OCI-LY7 (cell line): ENCODE data around the gene MRPS10. TPM values are rescaled to one million over a fixed set of nuclear protein-coding genes. Genes with fewer than 3 reads are reported as not detected.

Experiments used
- BruUV-seq: library from RNA; stranded (reverse); fragments of 400-500 nt; replicated peaks from 2 replicates; lab custom pipeline; 2021; lab: Mats Ljungman, UMichigan
- CTCF ChIA-PET: fragments of 300-600 bp; sonication (Branson Sonifier 250); formaldehyde crosslinking; loops from one replicate; lab custom pipeline; 2022; ENCODE audit warnings: antibody characterized with exemption; ENCODE audit not compliant: unreplicated experiment; lab: Charles Lee
- POLR2A ChIA-PET: fragments of 300-600 bp; sonication (Branson Sonifier 250); formaldehyde crosslinking; loops from one replicate; lab custom pipeline; 2022; ENCODE audit warnings: antibody characterized with exemption; lab: Charles Lee
- DNase-seq: peaks from one replicate; pipeline ENCODE4 v3.0.0-alpha.2; 2015; ENCODE audit warnings: low spot score
- H2AFZ ChIP-seq: fragments of 200-600 bp; sonication (generic), shearing (Covaris generic); 2 replicates; pipeline ENCODE4 v1.6.1; 2014; ENCODE audit warnings: mild to moderate bottlenecking, antibody characterized with exemption, low read length, moderate library complexity
- H3K27ac ChIP-seq: fragments of 200-600 bp; sonication (generic); 2 replicates; pipeline ENCODE4 v1.5.1; 2014; ENCODE audit warnings: mixed run types, low read depth, mild to moderate bottlenecking, moderate library complexity, low read length, inconsistent platforms; ENCODE audit not compliant: poor library complexity, severe bottlenecking
- H3K36me3 ChIP-seq: fragments of 200-600 bp; sonication (generic); 2 replicates; pipeline ENCODE4 v1.6.1; 2014; ENCODE audit warnings: mild to moderate bottlenecking, antibody characterized with exemption, low read length, moderate library complexity, mixed read lengths; ENCODE audit not compliant: insufficient read depth
- H3K4me1 ChIP-seq: fragments of 200-600 bp; sonication (generic); 2 replicates; pipeline ENCODE4 v1.5.1; 2014; ENCODE audit warnings: mild to moderate bottlenecking, low read length; ENCODE audit not compliant: insufficient read depth, poor library complexity, severe bottlenecking
- H3K4me2 ChIP-seq: fragments of 200-600 bp; sonication (generic); 2 replicates; pipeline ENCODE4 v1.6.1; 2014; ENCODE audit warnings: mild to moderate bottlenecking, low read length
- H3K4me3 ChIP-seq: fragments of 200-600 bp; sonication (generic); 2 replicates; pipeline ENCODE4 v1.5.1; 2014; ENCODE audit warnings: mild to moderate bottlenecking, low read depth, low read length; ENCODE audit not compliant: poor library complexity, severe bottlenecking
- H3K79me2 ChIP-seq: fragments of 200-600 bp; sonication (generic); 2 replicates; pipeline ENCODE4 v1.6.1; 2016; ENCODE audit warnings: low read depth, mild to moderate bottlenecking, low read length, moderate library complexity, mixed read lengths; ENCODE audit not compliant: insufficient read depth
- H3K9me2 ChIP-seq: fragments of 200-600 bp; sonication (generic); 2 replicates; pipeline ENCODE4 v1.6.1; 2016; ENCODE audit warnings: mild to moderate bottlenecking, low read length, mixed read lengths; ENCODE audit not compliant: insufficient read depth
- H3K9me3 ChIP-seq: fragments of 200-600 bp; sonication (generic); 2 replicates; pipeline ENCODE4 v1.6.1; 2014; ENCODE audit warnings: mild to moderate bottlenecking, mixed run types, low read length, mixed read lengths
- H4K20me1 ChIP-seq: fragments of 200-600 bp; sonication (generic); 2 replicates; pipeline ENCODE4 v1.6.1; 2014; ENCODE audit warnings: mild to moderate bottlenecking, antibody characterized with exemption, low read length, moderate library complexity, mixed read lengths; ENCODE audit not compliant: insufficient read depth
- CTCF ChIP-seq: fragments of 200-600 bp; sonication (generic); conservative IDR thresholded peaks from 2 replicates; pipeline ENCODE4 v1.5.1; 2014; ENCODE audit warnings: mild to moderate bottlenecking, antibody characterized with exemption, low read length, moderate library complexity, mixed read lengths
- EZH2phosphoT487 ChIP-seq: fragments of 200-600 bp; sonication (generic); IDR thresholded peaks from 2 replicates; pipeline ENCODE4 v1.6.1; 2018; ENCODE audit warnings: low read depth, borderline replicate concordance, mild to moderate bottlenecking, mixed run types, antibody characterized with exemption, low read length, moderate library complexity, mixed read lengths
- intact Hi-C: fragments of 100-400 bp; cut with micrococcal nuclease; formaldehyde crosslinking; loops from one replicate; pipeline ENCODE4 v1.10.0; 2022; ENCODE audit not compliant: unreplicated experiment
- total RNA-seq, 2 experiments: library from RNA; depleted of rRNA in 1 of 2; stranded (reverse); fragments of >200 nt in 1 of 2; shearing (Covaris generic) in 1 of 2; gene quantifications; 2 replicates each; pipeline ENCODE4 v1.2.3, GENCODE V29; 2014 to 2022

Gene MRPS10
- total RNA-seq, 2 experiments from 2014 or later = 25.8 to 45.0 TPM

GRCh38 chr6:42236682-42237473, 19.2 kb upstream of the MRPS10 start:
- no peaks in the 10 kb centered on the region for H3K9me2 ChIP-seq
- DNase-seq = no peak
- BruUV-seq = no TSS peak
- no peaks in the 10 kb centered on the region for H3K4me1 ChIP-seq
- POLR2A ChIA-PET = no interaction called here
- H3K4me2 ChIP-seq = no peak overlapping the region
- intact Hi-C loops = no loop called here
- H2AFZ ChIP-seq = no peak overlapping the region
- no peaks in the 10 kb centered on the region for H3K9me3 ChIP-seq
- H4K20me1 ChIP-seq = no peaks in the 10 kb centered on the region
- CTCF ChIA-PET = no interaction called here
- TF ChIP-seq CTCF = no peak
- no peak for TF ChIP-seq EZH2phosphoT487
- H3K36me3 ChIP-seq = peaks cover 11% of the 10 kb centered on the region; the same call in 1 of the 2 replicates
- H3K4me3 ChIP-seq = no peak overlapping the region
- no peaks in the 10 kb centered on the region for H3K79me2 ChIP-seq
- H3K27ac ChIP-seq = no peak overlapping the region

DNA sequence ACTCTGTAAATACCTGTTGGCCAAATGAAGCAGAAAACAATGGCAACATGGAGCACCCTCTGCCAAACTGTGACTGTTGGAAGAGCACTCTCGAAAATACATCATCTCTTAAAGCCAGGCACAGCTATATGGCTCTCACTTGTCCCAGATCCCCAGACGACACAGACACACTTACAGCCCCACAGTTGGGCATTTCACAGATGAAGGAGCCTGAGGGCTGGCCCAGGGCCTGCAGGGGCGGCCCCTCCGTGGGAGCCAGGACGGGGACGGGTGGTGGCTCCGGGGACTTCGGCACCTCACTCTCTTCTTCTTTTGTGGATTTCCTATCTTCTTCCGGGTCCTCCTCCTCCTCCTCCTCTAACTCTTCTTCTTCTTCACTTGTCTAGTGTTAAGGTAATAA, 18.4 kb upstream of the MRPS10 start:
- ChIA-PET CTCF (no interaction called here), POLR2A (interaction anchor here (0.7 to 1.7 kb wide), 2 partner anchors 10 to 456 kb away, joined by 4 to 7 read pairs; no protein-coding TSS in a partner anchor)
- no peaks in the 10 kb centered on the region for H4K20me1 ChIP-seq
- H2AFZ ChIP-seq = no peak overlapping the region
- no peak overlapping the region for H3K27ac ChIP-seq
- H3K9me2 ChIP-seq = no peaks in the 10 kb centered on the region
- BruUV-seq = no TSS peak
- no peaks in the 10 kb centered on the region for H3K4me1 ChIP-seq
- H3K36me3 ChIP-seq = peaks cover 6% of the 10 kb centered on the region; the same call in 1 of the 2 replicates
- H3K79me2 ChIP-seq = no peaks in the 10 kb centered on the region
- DNase-seq = no peak
- intact Hi-C loops = no loop called here
- H3K4me3 ChIP-seq = no peak overlapping the region
- no peak overlapping the region for H3K4me2 ChIP-seq
- no peaks in the 10 kb centered on the region for H3K9me3 ChIP-seq
- TF ChIP-seq CTCF = no peak
- no peak for TF ChIP-seq EZH2phosphoT487

DNA sequence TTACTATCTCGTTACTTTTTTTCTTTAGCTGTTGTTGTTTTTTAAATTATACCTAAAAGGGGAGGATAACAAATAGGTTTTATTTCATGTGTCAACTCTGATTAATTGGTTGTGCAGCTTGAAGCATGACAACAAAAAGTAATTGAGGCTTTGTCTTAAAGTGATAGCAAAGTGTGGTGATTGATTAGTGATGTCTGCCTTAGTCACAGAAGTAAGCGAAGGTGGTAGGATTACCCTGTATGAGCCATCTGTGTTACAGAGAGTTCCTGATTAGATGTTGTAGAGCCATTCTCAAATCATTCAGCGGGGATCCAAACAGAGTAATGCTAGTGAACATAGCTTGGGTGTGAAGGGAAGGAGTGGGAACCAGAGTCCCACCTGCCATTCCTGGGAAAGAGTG, 14.4 kb upstream of the MRPS10 start:
- ChIA-PET POLR2A (no interaction called here), CTCF (no interaction called here)
- TF ChIP-seq EZH2phosphoT487 (no peak), CTCF (no peak)
- H3K36me3 ChIP-seq = no peaks in the 10 kb centered on the region
- intact Hi-C loops = no loop called here
- no TSS peak for BruUV-seq
- H3K27ac ChIP-seq = no peak overlapping the region
- H3K4me3 ChIP-seq = no peak overlapping the region
- no peak for DNase-seq
- H3K4me2 ChIP-seq = no peak overlapping the region
- H3K4me1 ChIP-seq = no peaks in the 10 kb centered on the region
- no peaks in the 10 kb centered on the region for H3K9me3 ChIP-seq
- H3K9me2 ChIP-seq = no peaks in the 10 kb centered on the region
- no peaks in the 10 kb centered on the region for H3K79me2 ChIP-seq
- H2AFZ ChIP-seq = no peak overlapping the region
- no peaks in the 10 kb centered on the region for H4K20me1 ChIP-seq
